ENCODE results near the gene USP7. TPM values are rescaled to one million over a fixed set of nuclear protein-coding genes. Genes with fewer than 3 reads are reported as not detected.
A peak's percentile ranks its signal among the peaks of the same experiment; 100 is the strongest.

Gene USP7
- total and polyA plus RNA-seq, 4 donors: 19.7 to 174 (median 56.0) TPM

DNA sequence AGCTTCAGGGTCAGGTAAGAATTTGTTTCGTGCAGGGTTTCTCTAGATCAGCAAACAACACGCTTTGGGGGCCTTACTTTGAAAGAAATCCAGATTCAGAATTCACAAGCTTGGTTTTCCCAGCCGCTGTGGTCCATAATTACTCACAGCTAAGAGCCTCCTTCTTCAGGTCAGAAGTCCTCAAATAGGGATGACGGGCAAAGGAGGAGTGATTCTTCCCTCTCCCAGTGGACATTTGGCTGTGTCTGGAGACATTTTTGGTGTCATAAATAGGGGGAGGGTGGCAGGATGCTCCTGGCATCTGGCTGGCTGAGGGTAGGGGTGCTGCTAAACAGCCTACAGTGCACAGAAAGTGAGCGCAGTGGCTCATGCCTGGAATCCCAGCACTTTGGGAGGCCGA lies 48.6 kb upstream of the USP7 start:
- Histone ChIP-seq H3K36me3 (ENCODE audit: control insufficient read depth in 4 of 4, insufficient read depth in 4 of 4, low read length in 4 of 4) (no peaks in the 10 kb centered on the region), H3K4me3 (no peak overlapping the region), H3K9ac (ENCODE audit: insufficient read depth in 1 of 2, low read length in 2 of 2) (no peak overlapping the region), H3K27me3 (ENCODE audit: control insufficient read depth in 3 of 3, insufficient read depth in 3 of 3, low read length in 2 of 3) (no peaks in the 10 kb centered on the region), H3K4me1 (ENCODE audit: control insufficient read depth in 5 of 5, insufficient read depth in 5 of 5, low read length in 5 of 5) (peaks cover 0 to 6% (median 3%) of the 10 kb centered on the region in 5 donors), H3K9me3 (ENCODE audit: control insufficient read depth in 4 of 4, insufficient read depth in 3 of 4, low read length in 3 of 4) (peaks cover 0 to 7% (median 3%) of the 10 kb centered on the region in 4 donors), H3K27ac (ENCODE audit: low read depth in 1 of 2, low read length in 1 of 2) (no peak overlapping the region)
- DNase-seq (no peak), ATAC-seq (ENCODE audit: insufficient read depth, low FRiP score) (no peak)
- TF ChIP-seq, protein P1, sequence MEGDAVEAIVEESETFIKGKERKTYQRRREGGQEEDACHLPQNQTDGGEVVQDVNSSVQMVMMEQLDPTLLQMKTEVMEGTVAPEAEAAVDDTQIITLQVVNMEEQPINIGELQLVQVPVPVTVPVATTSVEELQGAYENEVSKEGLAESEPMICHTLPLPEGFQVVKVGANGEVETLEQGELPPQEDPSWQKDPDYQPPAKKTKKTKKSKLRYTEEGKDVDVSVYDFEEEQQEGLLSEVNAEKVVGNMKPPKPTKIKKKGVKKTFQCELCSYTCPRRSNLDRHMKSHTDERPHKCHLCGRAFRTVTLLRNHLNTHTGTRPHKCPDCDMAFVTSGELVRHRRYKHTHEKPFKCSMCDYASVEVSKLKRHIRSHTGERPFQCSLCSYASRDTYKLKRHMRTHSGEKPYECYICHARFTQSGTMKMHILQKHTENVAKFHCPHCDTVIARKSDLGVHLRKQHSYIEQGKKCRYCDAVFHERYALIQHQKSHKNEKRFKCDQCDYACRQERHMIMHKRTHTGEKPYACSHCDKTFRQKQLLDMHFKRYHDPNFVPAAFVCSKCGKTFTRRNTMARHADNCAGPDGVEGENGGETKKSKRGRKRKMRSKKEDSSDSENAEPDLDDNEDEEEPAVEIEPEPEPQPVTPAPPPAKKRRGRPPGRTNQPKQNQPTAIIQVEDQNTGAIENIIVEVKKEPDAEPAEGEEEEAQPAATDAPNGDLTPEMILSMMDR (IDR thresholded peaks at IDR 0.05; ENCODE audit: control extremely low read depth, extremely low read depth): no peak
- WGBS, 2 donors: 79 to 90% methylated on average over 6 of the region's 6 CpGs

DNA sequence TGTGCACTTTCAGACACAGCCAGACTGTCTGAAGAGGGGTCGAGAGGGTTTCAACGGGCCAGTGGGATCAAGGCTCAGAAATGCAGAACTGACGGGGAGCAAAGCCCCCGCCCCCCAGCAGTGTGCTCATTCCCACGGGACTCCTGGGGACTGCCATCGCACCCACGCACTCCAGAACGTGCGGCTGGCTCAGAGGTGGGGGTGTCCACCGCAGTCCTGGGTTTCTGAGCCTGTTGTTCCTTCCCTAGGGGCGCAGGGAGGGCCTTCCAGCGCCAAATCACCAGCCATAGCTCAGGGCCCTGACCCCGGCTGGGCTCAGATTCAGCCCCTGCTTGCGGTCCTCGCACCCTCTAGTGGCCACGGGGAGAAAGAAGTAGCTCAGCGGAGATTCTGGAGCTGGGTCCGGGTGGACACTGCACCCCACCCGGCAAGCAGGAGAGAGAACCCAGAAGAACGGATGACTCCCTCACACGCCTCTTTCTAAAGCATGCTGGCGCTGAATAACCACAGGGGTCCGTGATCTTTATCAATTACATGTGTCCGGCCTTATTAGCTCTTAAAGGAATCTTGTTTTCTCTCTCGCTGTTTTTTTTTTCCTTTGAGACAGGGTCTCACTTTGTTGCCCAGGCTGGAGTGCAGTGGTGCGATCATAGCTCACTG lies 45.0 kb upstream of the USP7 start:
- 10 to 14% methylated on average over 25 to 26 of the region's 26 CpGs for WGBS, 2 donors
- Histone ChIP-seq H3K4me3 (no peak overlapping the region), H3K9me3 (ENCODE audit: control insufficient read depth in 4 of 4, insufficient read depth in 3 of 4, low read length in 3 of 4) (no peaks in the 10 kb centered on the region), H3K27ac (ENCODE audit: low read depth in 1 of 2, low read length in 1 of 2) (no peak overlapping the region), H3K36me3 (ENCODE audit: control insufficient read depth in 4 of 4, insufficient read depth in 4 of 4, low read length in 4 of 4) (no peaks in the 10 kb centered on the region), H3K27me3 (ENCODE audit: control insufficient read depth in 3 of 3, insufficient read depth in 3 of 3, low read length in 2 of 3) (no peaks in the 10 kb centered on the region), H3K4me1 (ENCODE audit: control insufficient read depth in 5 of 5, insufficient read depth in 5 of 5, low read length in 5 of 5) (peaks cover 0 to 6% (median 3%) of the 10 kb centered on the region in 5 donors), H3K9ac (ENCODE audit: insufficient read depth in 1 of 2, low read length in 2 of 2) (peak overlapping the region in 1 of 2 donors; percentile 25)
- peak; percentile 79 for ATAC-seq (ENCODE audit: insufficient read depth, low FRiP score)
- TF ChIP-seq, protein P1 (IDR thresholded peaks at IDR 0.05; ENCODE audit: control extremely low read depth, extremely low read depth): peak; percentile 64
- DNase-seq: peak; percentile 61 to 73 (median 70)

DNA sequence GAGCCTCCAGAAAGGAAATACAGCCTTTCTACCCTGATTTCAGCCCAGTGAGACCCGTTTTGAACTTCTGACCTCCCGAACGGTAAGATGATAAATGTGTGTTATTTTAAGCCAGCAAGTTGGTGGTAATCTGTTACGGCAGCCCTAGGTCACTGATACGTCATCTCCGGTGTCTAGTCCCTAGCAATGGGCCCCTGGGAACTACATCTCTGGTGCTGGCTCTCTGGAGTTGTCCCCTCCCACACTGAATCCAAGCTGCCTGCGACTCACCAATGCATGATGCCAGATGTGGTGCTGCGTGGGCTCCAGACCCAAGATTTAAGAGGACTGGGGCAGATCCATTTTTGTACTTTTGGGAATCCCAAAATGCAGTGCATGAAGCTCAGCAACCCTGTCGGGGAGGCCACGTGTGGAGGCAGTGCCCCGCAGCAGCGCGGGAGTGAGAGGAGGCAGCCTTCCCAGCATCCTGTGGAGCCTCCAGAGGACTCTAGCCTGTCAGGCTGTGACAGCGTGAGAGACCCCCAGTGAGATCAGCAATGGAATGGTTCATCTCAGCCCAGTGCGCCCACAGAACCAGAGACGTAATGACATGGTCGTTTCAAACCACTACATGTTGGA lies 43.6 kb upstream of the USP7 start:
- Histone ChIP-seq H3K9ac (ENCODE audit: insufficient read depth in 1 of 2, low read length in 2 of 2) (no peak overlapping the region), H3K27me3 (ENCODE audit: control insufficient read depth in 3 of 3, insufficient read depth in 3 of 3, low read length in 2 of 3) (no peaks in the 10 kb centered on the region), H3K36me3 (ENCODE audit: control insufficient read depth in 4 of 4, insufficient read depth in 4 of 4, low read length in 4 of 4) (no peaks in the 10 kb centered on the region), H3K4me3 (no peak overlapping the region), H3K27ac (ENCODE audit: low read depth in 1 of 2, low read length in 1 of 2) (no peak overlapping the region), H3K4me1 (ENCODE audit: control insufficient read depth in 5 of 5, insufficient read depth in 5 of 5, low read length in 5 of 5) (peaks cover 0 to 6% (median 3%) of the 10 kb centered on the region in 5 donors), H3K9me3 (ENCODE audit: control insufficient read depth in 4 of 4, insufficient read depth in 3 of 4, low read length in 3 of 4) (no peaks in the 10 kb centered on the region)
- TF ChIP-seq, protein P1 (IDR thresholded peaks at IDR 0.05; ENCODE audit: control extremely low read depth, extremely low read depth): no peak
- ATAC-seq (ENCODE audit: insufficient read depth, low FRiP score): no peak
- no peak for DNase-seq
- 80 to 81% methylated on average over 17 of the region's 17 CpGs for WGBS, 2 donors

Measured in lung (tissue), 12 donors.